WTC11 (cell line): Measurements from ENCODE around the gene ITPKB. TPM values are rescaled to one million over a fixed set of nuclear protein-coding genes. Genes with fewer than 3 reads are reported as not detected.

Source experiments
- ATAC-seq: fragments of 200-7000 bp; cut with Tn5 transposase; 2 replicates; pipeline ENCODE4 v1.10.0; 2021; ENCODE audit warnings: mild to moderate bottlenecking, moderate library complexity
- CTCF ChIA-PET: fragments of 300-600 bp; sonication (Branson Sonifier 250); formaldehyde crosslinking; loops from one replicate; lab custom pipeline; 2021; ENCODE audit warnings: antibody characterized with exemption; lab: Charles Lee
- POLR2A ChIA-PET: fragments of 350-600 bp; sonication (Branson Sonifier 250); formaldehyde crosslinking; loops from one replicate; lab custom pipeline; 2021; ENCODE audit warnings: antibody characterized with exemption; lab: Charles Lee
- DNase-seq: peaks from one replicate; pipeline ENCODE4 v3.0.0; 2021; ENCODE audit warnings: low spot score
- H3K27ac Mint-ChIP-seq: 2 replicates; pipeline ENCODE4 v1.8.0; 2021; ENCODE audit warnings: mixed read lengths
- H3K27me3 Mint-ChIP-seq: 2 replicates; pipeline ENCODE4 v1.8.0; 2021; ENCODE audit warnings: low read depth, mild to moderate bottlenecking, moderate library complexity, mixed read lengths
- H3K36me3 Mint-ChIP-seq: 2 replicates; pipeline ENCODE4 v1.8.0; 2021; ENCODE audit warnings: mixed read lengths
- H3K4me1 Mint-ChIP-seq: 2 replicates; pipeline ENCODE4 v1.8.0; 2022; ENCODE audit warnings: mixed read lengths
- H3K4me3 Mint-ChIP-seq: 2 replicates; pipeline ENCODE4 v1.8.0; 2021; ENCODE audit warnings: mild to moderate bottlenecking, moderate library complexity, mixed read lengths
- H3K9me3 Mint-ChIP-seq: 2 replicates; pipeline ENCODE4 v1.8.0; 2021; ENCODE audit warnings: mixed read lengths
- ARID4B ChIP-seq: sonication (generic); formaldehyde crosslinking; IDR thresholded peaks from 2 replicates; pipeline ENCODE4 v1.8.0; 2023; ENCODE audit warnings: missing genetic modification reagents, mild to moderate bottlenecking, borderline replicate concordance
- ATF2 ChIP-seq: sonication (generic); formaldehyde crosslinking; IDR thresholded peaks from 2 replicates; pipeline ENCODE4 v1.8.1; 2022; ENCODE audit warnings: low read depth, missing genetic modification reagents, borderline replicate concordance
- CBFB ChIP-seq: sonication (generic); formaldehyde crosslinking; IDR thresholded peaks from 2 replicates; pipeline ENCODE4 v1.8.1; 2022; ENCODE audit warnings: mild to moderate bottlenecking, low read depth, missing genetic modification reagents
- FOXJ3 ChIP-seq: sonication (generic); formaldehyde crosslinking; IDR thresholded peaks from 2 replicates; pipeline ENCODE4 v1.9.0; 2021; ENCODE audit warnings: missing genetic modification reagents, mild to moderate bottlenecking, borderline replicate concordance
- FOXP4 ChIP-seq: sonication (generic); formaldehyde crosslinking; IDR thresholded peaks from 2 replicates; pipeline ENCODE4 v1.8.0; 2022; ENCODE audit warnings: mild to moderate bottlenecking, missing genetic modification reagents
- GABPB1 ChIP-seq: sonication (generic); formaldehyde crosslinking; IDR thresholded peaks from 2 replicates; pipeline ENCODE4 v1.8.1; 2023; ENCODE audit warnings: mild to moderate bottlenecking, missing genetic modification reagents
- IRF1 ChIP-seq: sonication (generic); formaldehyde crosslinking; IDR thresholded peaks from 2 replicates; pipeline ENCODE4 v1.8.0; 2023; ENCODE audit warnings: missing genetic modification reagents
- IRF2 ChIP-seq: sonication (generic); formaldehyde crosslinking; IDR thresholded peaks from 2 replicates; pipeline ENCODE4 v1.8.0; 2022; ENCODE audit warnings: low read depth, missing genetic modification reagents, borderline replicate concordance
- JUN ChIP-seq: sonication (generic); formaldehyde crosslinking; IDR thresholded peaks from 2 replicates; pipeline ENCODE4 v1.8.0; 2023; ENCODE audit warnings: mild to moderate bottlenecking, missing genetic modification reagents
- MYBL2 ChIP-seq: sonication (generic); formaldehyde crosslinking; IDR thresholded peaks from 2 replicates; pipeline ENCODE4 v1.8.1; 2023; ENCODE audit warnings: mild to moderate bottlenecking, moderate library complexity, missing genetic modification reagents
- PRRX2 ChIP-seq: fragments of 250-450 bp; sonication (Bioruptor Pico); IDR thresholded peaks from 2 replicates; pipeline ENCODE4 v1.8.0; 2021; ENCODE audit warnings: mild to moderate bottlenecking
- SMAD4 ChIP-seq: sonication (generic); formaldehyde crosslinking; IDR thresholded peaks from 2 replicates; pipeline ENCODE4 v1.8.0; 2022; ENCODE audit warnings: mild to moderate bottlenecking, missing genetic modification reagents
- ZBTB21 ChIP-seq: sonication (generic); formaldehyde crosslinking; IDR thresholded peaks from 2 replicates; pipeline ENCODE4 v1.8.1; 2023; ENCODE audit warnings: mild to moderate bottlenecking, missing genetic modification reagents, borderline replicate concordance
- ZNF219 ChIP-seq: sonication (generic); formaldehyde crosslinking; IDR thresholded peaks from 2 replicates; pipeline ENCODE4 v1.8.0; 2023; ENCODE audit warnings: missing genetic modification reagents, mild to moderate bottlenecking, borderline replicate concordance
- ZNF232 ChIP-seq: sonication (generic); formaldehyde crosslinking; IDR thresholded peaks from 2 replicates; pipeline ENCODE4 v1.8.0; 2022; ENCODE audit warnings: mild to moderate bottlenecking, missing genetic modification reagents
- ZNF281 ChIP-seq: sonication (generic); formaldehyde crosslinking; IDR thresholded peaks from 2 replicates; pipeline ENCODE4 v1.8.0; 2023; ENCODE audit warnings: mild to moderate bottlenecking, missing genetic modification reagents
- ZNF317 ChIP-seq: sonication (generic); formaldehyde crosslinking; IDR thresholded peaks from 2 replicates; pipeline ENCODE4 v1.8.1; 2023; ENCODE audit warnings: low read depth, mild to moderate bottlenecking, moderate library complexity, missing genetic modification reagents, borderline replicate concordance
- total RNA-seq: library from RNA; stranded (reverse); gene quantifications from 3 replicates; pipeline ENCODE4 v1.2.3, GENCODE V29; 2021

Gene ITPKB
- total RNA-seq, 1 experiment from 2014 or later, result 15.6 TPM

- POLR2A ChIA-PET, result no interaction called here
- Mint-ChIP-seq H3K4me3 (no peak overlapping the region), H3K27me3 (no peaks in the 10 kb centered on the region), H3K27ac (no peak overlapping the region), H3K36me3 (peaks cover 2% of the 10 kb centered on the region; the same call in 1 of the 2 replicates), H3K9me3 (no peaks in the 10 kb centered on the region), H3K4me1 (peaks cover 14% of the 10 kb centered on the region)
- ATAC-seq (no peak), DNase-seq (no peak)
- TF ChIP-seq FOXJ3 (no peak), MYBL2 (CRISPR knock-in tag) (no peak), ARID4B (CRISPR knock-in tag) (no peak), ZNF281 (no peak), IRF2 (CRISPR knock-in tag) (no peak), ZBTB21 (CRISPR knock-in tag) (no peak), ZNF232 (CRISPR knock-in tag) (no peak), GABPB1 (no peak), CBFB (CRISPR knock-in tag) (no peak), ATF2 (no peak)
- CTCF ChIA-PET, result interaction anchor here (1.0 to 2.7 kb wide), 3 partner anchors 16 to 186 kb away, joined by 3 to 18 read pairs (median 6); no protein-coding TSS in a partner anchor
These were observed 96.7 kb downstream of the ITPKB start for GRCh38 chr1:226642421-226642820.

- no peak for TF ChIP-seq IRF2 (CRISPR knock-in tag)
- TF ChIP-seq IRF1 (CRISPR knock-in tag), result no peak
- no peak for TF ChIP-seq ZNF317 (CRISPR knock-in tag)
- no peak for TF ChIP-seq FOXP4 (CRISPR knock-in tag)
- no peak for TF ChIP-seq SMAD4 (CRISPR knock-in tag)
- TF ChIP-seq ZNF219, result no peak
- no peak for TF ChIP-seq PRRX2 (CRISPR knock-in tag)
- TF ChIP-seq JUN (CRISPR knock-in tag), result no peak
- Mint-ChIP-seq H3K27ac (no peak overlapping the region), H3K4me3 (no peak overlapping the region), H3K4me1 (peaks cover 14% of the 10 kb centered on the region), H3K9me3 (no peaks in the 10 kb centered on the region), H3K36me3 (peaks cover 2% of the 10 kb centered on the region; the same call in 1 of the 2 replicates), H3K27me3 (no peaks in the 10 kb centered on the region)
- POLR2A ChIA-PET, result no interaction called here
- CTCF ChIA-PET, result interaction anchor here (2.7 kb wide), 1 partner anchor 16 kb away, joined by 18 read pairs; no protein-coding TSS in a partner anchor
- no peak for DNase-seq
- ATAC-seq, result no peak
These were observed 97.3 kb downstream of the ITPKB start for GRCh38 chr1:226641671-226642231.
